Keratinocyte (primary cell): Measurements from ENCODE around the gene NBPF1. TPM values are rescaled to one million over a fixed set of nuclear protein-coding genes. Genes with fewer than 3 reads are reported as not detected.
"Not testable (repeated sequence)": the region's sequence is repeated elsewhere in the genome, so short reads cannot be mapped to it uniquely, and the experiment has no call there.

Experiments used
- DNase-seq: peaks from one replicate; pipeline ENCODE4 v3.0.0-alpha.2; 2011; ENCODE audit warnings: low read depth, missing footprints, low spot score
- FAIRE-seq: peaks from 2 replicates; lab custom pipeline; 2011; peaks lifted over from hg19 to GRCh38; lab: Jason Lieb, UNC
- H2AFZ ChIP-seq: 2 replicates; pipeline ENCODE4 v1.6.0; 2012; ENCODE audit warnings: low read length, control low read depth, inconsistent platforms; ENCODE audit not compliant: control insufficient read depth
- H3K27ac ChIP-seq: 2 replicates; pipeline ENCODE4 v1.5.1; 2011; ENCODE audit warnings: low read length; ENCODE audit not compliant: control insufficient read depth, insufficient read depth
- H3K27me3 ChIP-seq: 3 replicates; pipeline ENCODE4 v1.6.0; 2011; ENCODE audit warnings: low read length; ENCODE audit not compliant: control insufficient read depth, insufficient read depth; ENCODE audit errors: extremely low read depth
- H3K36me3 ChIP-seq, 2 experiments: 2 replicates in 1 of 2; 3 replicates in 1 of 2; pipeline ENCODE4 v1.5.1; 2011; ENCODE audit warnings: low read length in 2 of 2, mild to moderate bottlenecking in 1 of 2; ENCODE audit not compliant: control insufficient read depth in 2 of 2, insufficient read depth in 2 of 2; ENCODE audit errors: extremely low read depth in 1 of 2
- H3K4me1 ChIP-seq: 3 replicates; pipeline ENCODE4 v1.5.1; 2011; ENCODE audit warnings: low read length; ENCODE audit not compliant: control insufficient read depth, insufficient read depth; ENCODE audit errors: extremely low read depth
- H3K4me2 ChIP-seq: 3 replicates; pipeline ENCODE4 v1.6.0; 2011; ENCODE audit warnings: low read depth, low read length; ENCODE audit not compliant: control insufficient read depth, insufficient read depth; ENCODE audit errors: extremely low read depth
- H3K4me3 ChIP-seq, 3 experiments: fragments of 200-600 bp in 1 of 3; sonication (generic) in 1 of 3; 2 replicates in 2 of 3; 3 replicates in 1 of 3; pipeline ENCODE4 v1.5.1; 2011 to 2016; ENCODE audit warnings: low read length in 3 of 3, mild to moderate bottlenecking in 3 of 3, control low read depth in 2 of 3, inconsistent platforms in 1 of 3, low read depth in 1 of 3, mixed read lengths in 1 of 3, mixed run types in 1 of 3, moderate library complexity in 1 of 3; ENCODE audit not compliant: control insufficient read depth in 2 of 3, insufficient read depth in 2 of 3; ENCODE audit errors: extremely low read depth in 1 of 3
- H3K79me2 ChIP-seq: 2 replicates; pipeline ENCODE4 v1.6.0; 2012; ENCODE audit warnings: low read length; ENCODE audit not compliant: control insufficient read depth, insufficient read depth
- H3K9ac ChIP-seq: 3 replicates; pipeline ENCODE4 v1.6.0; 2011; ENCODE audit warnings: low read length; ENCODE audit not compliant: control insufficient read depth, insufficient read depth; ENCODE audit errors: extremely low read depth
- H3K9me1 ChIP-seq: 3 replicates; pipeline ENCODE4 v1.6.0; 2011; ENCODE audit warnings: low read length; ENCODE audit not compliant: control insufficient read depth, insufficient read depth; ENCODE audit errors: extremely low read depth
- H3K9me3 ChIP-seq: 2 replicates; pipeline ENCODE4 v1.5.1; 2012; ENCODE audit warnings: low read depth, low read length; ENCODE audit not compliant: control insufficient read depth
- H4K20me1 ChIP-seq: 3 replicates; pipeline ENCODE4 v1.6.0; 2011; ENCODE audit warnings: low read length; ENCODE audit not compliant: control insufficient read depth, insufficient read depth; ENCODE audit errors: extremely low read depth
- dilution Hi-C: fragments of 300-500 bp; cut with MboI; formaldehyde crosslinking; loops from one replicate; pipeline ENCODE4 v1.7.0; 2020; ENCODE audit warnings: low sequenced_read_pairs; ENCODE audit not compliant: extremely low pct_ligation_motif_present
- polyA plus RNA-seq, 5 experiments: library from polyadenylated mRNA; depleted of rRNA in 3 of 5; stranded (reverse) in 3 of 5; stranded (forward) in 1 of 5; unstranded in 1 of 5; fragments of >200 nt; gene quantifications; 1 replicate in 1 of 5; 2 replicates in 3 of 5; 3 replicates in 1 of 5; pipeline versions ENCODE4 v1.2.1 to v1.2.3, GENCODE V29; 2011 to 2012; ENCODE audit warnings: missing spikeins in 2 of 5, low read depth in 1 of 5, low replicate concordance in 1 of 5

NBPF1 gene
- polyA plus RNA-seq, 1 donor (not counting 4 experiments of a cell fraction or from before 2014, with no cell fraction given) = 16.4 TPM

DNA sequence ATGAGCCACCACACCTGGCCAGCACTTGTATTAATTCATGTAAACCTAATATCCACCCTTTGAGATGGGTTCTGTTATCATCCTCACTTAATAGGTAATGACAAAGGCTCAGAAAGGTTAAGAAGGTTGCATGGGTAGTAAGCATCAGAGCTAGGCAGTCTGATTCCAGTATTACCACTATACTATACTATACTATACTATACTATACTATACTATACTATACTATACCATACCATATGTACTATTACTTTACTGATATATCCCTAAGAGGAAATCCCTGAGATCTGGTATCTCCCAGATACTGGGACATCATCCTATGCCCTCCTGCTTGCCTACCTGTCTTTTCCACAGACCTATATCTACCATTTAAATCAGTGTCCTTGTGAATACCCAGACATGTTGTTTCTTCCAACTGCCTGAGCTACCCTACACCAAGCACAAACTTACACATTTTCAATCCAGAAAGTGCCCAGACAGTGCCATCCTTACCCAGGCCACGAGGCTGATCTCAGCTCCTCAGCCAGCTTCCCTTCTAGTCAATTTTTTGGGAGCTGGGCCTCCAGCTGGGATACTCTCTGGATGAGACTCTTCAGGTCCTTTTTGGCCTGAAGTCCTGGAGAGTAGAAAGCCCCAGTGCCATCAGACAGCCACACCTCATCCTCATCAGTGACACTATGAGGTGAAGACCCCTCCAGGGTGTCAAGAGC lies 63.0 kb downstream of the NBPF1 start:
- H3K79me2 ChIP-seq, H3K9ac ChIP-seq, dilution Hi-C loops, H3K27me3 ChIP-seq, H3K9me3 ChIP-seq, DNase-seq, H3K36me3 ChIP-seq, FAIRE-seq, H3K4me1 ChIP-seq, H3K27ac ChIP-seq, H4K20me1 ChIP-seq, H3K4me3 ChIP-seq, H3K4me2 ChIP-seq, H2AFZ ChIP-seq, H3K9me1 ChIP-seq: not testable (repeated sequence)

DNA sequence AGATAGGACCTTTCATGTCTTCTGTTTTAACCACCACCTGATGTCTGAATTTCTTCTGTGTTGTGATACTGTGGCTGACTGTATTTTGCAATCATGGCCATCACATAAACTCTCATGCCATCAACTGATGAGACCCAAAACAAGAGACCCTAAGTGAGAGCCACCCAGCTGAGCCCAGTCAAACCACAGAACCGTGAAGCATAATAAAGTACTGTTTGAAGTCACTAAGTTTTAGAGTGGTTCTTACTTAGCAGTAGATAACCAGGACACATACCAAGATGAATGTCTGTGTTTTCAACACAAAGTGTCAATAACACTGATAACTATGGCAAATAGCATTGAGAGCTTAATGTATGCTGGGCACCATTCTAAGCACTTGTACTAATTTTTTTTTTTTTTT lies 63.8 kb downstream of the NBPF1 start:
- H3K4me2 ChIP-seq, H3K9me1 ChIP-seq, H4K20me1 ChIP-seq, H2AFZ ChIP-seq, H3K4me3 ChIP-seq, FAIRE-seq, dilution Hi-C loops, H3K4me1 ChIP-seq, H3K36me3 ChIP-seq, DNase-seq, H3K79me2 ChIP-seq, H3K9me3 ChIP-seq, H3K9ac ChIP-seq, H3K27me3 ChIP-seq, H3K27ac ChIP-seq: not testable (repeated sequence)

DNA sequence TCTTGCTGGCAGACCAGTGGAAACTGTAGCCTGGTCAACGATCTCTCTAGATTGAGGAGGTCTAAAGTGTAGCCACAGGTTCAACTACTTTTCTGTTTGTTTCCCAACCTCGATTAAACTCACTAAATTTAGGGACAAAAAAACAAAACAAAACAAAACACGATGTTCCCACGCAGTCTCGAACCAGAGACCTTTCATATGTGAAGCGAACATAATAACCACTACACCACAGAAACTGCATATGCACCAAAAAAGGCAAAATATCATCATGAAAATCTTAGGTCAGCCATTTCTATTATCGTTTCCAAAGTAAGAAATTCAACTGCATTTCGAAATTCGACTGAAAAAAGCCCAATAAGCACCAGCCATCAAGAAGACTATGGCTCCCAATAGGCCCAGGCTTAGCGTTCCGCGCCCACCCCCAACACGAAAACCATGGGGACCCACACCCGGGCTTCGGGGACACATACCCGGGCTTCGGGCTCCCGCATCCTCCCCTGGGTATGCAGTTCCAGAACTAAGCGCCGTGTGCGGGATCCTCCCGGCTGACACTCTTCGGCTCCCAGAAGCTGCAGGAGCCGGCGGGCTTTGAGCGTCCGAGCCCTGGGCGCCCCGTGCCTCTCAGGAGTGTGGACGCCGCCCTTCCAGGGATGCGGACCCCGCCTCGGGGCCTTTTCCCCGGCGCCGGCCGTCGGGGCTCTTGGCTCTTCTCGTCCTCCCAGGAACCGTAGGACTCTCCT lies 65.7 kb downstream of the NBPF1 start:
- H3K4me1 ChIP-seq, H4K20me1 ChIP-seq, H2AFZ ChIP-seq, H3K4me3 ChIP-seq, H3K9ac ChIP-seq, H3K9me1 ChIP-seq, H3K79me2 ChIP-seq, H3K4me2 ChIP-seq, H3K27ac ChIP-seq, H3K36me3 ChIP-seq, dilution Hi-C loops, FAIRE-seq, DNase-seq, H3K9me3 ChIP-seq, H3K27me3 ChIP-seq: not testable (repeated sequence)

DNA sequence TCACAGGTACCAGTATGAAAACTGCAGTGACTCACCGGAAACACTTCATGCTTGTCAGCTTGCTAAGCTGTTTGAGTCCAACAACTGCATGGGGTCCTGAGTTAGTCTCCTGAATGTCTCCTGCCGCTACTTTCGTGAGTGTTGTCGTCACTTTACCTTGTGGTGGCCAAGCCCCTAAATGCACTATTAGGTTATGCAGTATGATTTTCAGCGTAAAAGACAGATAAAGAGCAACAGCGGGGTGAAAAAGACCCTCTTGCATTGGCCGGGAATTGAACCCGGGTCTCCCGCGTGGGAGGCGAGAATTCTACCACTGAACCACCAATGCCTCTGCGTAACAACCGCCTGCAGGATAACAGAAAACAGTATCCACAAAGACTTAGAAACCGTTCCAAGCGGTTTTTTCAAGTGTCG lies 67.7 kb downstream of the NBPF1 start:
- H3K79me2 ChIP-seq, H3K27ac ChIP-seq, H3K9me1 ChIP-seq, FAIRE-seq, H3K9me3 ChIP-seq, H3K4me2 ChIP-seq, H2AFZ ChIP-seq, H3K9ac ChIP-seq, H3K36me3 ChIP-seq, dilution Hi-C loops, H3K4me3 ChIP-seq, H3K4me1 ChIP-seq, H3K27me3 ChIP-seq, H4K20me1 ChIP-seq: not testable (repeated sequence)
- peak; percentile 17 for DNase-seq

DNA sequence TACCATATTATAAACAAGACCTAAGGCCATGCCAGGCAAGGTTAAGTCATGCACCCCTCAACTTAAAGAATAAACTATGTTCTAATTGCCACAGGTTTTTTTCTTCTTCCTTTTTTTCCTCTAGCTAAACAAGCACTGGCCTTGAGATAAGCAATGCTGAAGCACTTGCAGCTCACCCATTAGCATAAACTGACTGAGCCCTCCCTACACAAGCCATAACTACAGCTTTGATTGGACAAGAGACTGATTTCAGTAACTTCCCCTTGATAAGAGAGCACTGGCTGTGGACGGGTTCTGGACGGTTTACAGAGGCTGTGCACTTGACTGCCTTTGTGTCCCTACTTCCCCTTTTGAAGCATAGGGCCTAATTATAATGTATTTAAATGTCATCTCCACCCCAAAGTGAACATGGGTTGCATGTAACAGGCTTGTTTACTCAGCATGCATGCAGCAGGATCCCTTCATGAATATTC lies 72.9 kb downstream of the NBPF1 start:
- H2AFZ ChIP-seq, H3K36me3 ChIP-seq, H3K9me1 ChIP-seq, H3K79me2 ChIP-seq, H3K27ac ChIP-seq, H3K4me1 ChIP-seq, H3K9me3 ChIP-seq, H3K9ac ChIP-seq, H3K27me3 ChIP-seq, DNase-seq, H4K20me1 ChIP-seq, FAIRE-seq, H3K4me2 ChIP-seq, dilution Hi-C loops, H3K4me3 ChIP-seq: not testable (repeated sequence)
